Measurements from ENCODE around the gene KRTAP2-1. TPM values are rescaled to one million over a fixed set of nuclear protein-coding genes. Genes with fewer than 3 reads are reported as not detected.

The KRTAP2-1 gene
- total and polyA plus RNA-seq, 2 donors (not counting 1 experiment from before 2014, with no cell fraction given) = not detected

DNA sequence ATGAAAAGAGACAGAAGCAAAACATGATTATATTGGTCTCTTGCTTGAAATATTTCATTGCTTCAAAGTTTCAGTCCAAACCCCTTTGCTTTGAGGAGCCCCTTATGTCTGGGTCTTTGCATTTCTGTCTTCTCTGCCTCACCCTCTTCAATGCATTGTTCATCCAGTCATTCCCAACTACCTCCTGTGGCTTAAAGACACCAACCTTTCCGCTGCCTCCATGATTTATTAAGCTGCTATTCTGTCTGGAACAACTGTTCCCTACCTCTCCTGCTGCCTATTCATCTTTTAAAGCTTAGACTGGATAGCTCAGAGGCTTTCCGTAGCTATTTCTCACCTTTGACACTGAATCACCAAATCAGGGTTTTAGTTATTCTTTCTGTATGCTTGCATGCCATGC is 49.8 kb downstream of the KRTAP2-1 start:
- no peak overlapping the region for H3K4me2 ChIP-seq (ENCODE audit: extremely low read depth, insufficient read depth, low read length)
- H3K36me3 ChIP-seq (ENCODE audit: control insufficient read depth, insufficient read depth, low read length) = no peaks in the 10 kb centered on the region
- no peak overlapping the region for H3K27ac ChIP-seq (ENCODE audit: insufficient read depth, low read length)
- no peak for DNase-seq (ENCODE audit: low read depth in 2 of 2)
- no peak overlapping the region for H2AFZ ChIP-seq (ENCODE audit: low read length)
- no peaks in the 10 kb centered on the region for H3K9me3 ChIP-seq (ENCODE audit: control insufficient read depth, insufficient read depth, low read depth, low read length)
- H3K79me2 ChIP-seq (ENCODE audit: control insufficient read depth, insufficient read depth, low read length) = no peaks in the 10 kb centered on the region
- no peak overlapping the region for H3K4me3 ChIP-seq (replicated peaks in 1 of 4; ENCODE audit: control extremely low read depth in 1 of 4, insufficient read depth in 1 of 4, low read depth in 3 of 4, low read length in 4 of 4)
- no peak for TF ChIP-seq EZH2 (IDR thresholded peaks at IDR 0.05; ENCODE audit: low read length, missing control alignments)
- TF ChIP-seq, protein P1, sequence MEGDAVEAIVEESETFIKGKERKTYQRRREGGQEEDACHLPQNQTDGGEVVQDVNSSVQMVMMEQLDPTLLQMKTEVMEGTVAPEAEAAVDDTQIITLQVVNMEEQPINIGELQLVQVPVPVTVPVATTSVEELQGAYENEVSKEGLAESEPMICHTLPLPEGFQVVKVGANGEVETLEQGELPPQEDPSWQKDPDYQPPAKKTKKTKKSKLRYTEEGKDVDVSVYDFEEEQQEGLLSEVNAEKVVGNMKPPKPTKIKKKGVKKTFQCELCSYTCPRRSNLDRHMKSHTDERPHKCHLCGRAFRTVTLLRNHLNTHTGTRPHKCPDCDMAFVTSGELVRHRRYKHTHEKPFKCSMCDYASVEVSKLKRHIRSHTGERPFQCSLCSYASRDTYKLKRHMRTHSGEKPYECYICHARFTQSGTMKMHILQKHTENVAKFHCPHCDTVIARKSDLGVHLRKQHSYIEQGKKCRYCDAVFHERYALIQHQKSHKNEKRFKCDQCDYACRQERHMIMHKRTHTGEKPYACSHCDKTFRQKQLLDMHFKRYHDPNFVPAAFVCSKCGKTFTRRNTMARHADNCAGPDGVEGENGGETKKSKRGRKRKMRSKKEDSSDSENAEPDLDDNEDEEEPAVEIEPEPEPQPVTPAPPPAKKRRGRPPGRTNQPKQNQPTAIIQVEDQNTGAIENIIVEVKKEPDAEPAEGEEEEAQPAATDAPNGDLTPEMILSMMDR (conservative IDR thresholded peaks at IDR 0.05 in 1 of 2, IDR thresholded peaks at IDR 0.05 in 1 of 2; ENCODE audit: low read depth in 1 of 2, low read length in 2 of 2) = no peak
- H3K4me1 ChIP-seq (ENCODE audit: control insufficient read depth, extremely low read depth, insufficient read depth, low read length) = no peaks in the 10 kb centered on the region
- H3K9ac ChIP-seq (ENCODE audit: insufficient read depth, low read length) = no peak overlapping the region
- H4K20me1 ChIP-seq (ENCODE audit: control insufficient read depth, extremely low read depth, insufficient read depth, low read length) = no peaks in the 10 kb centered on the region
- H3K27me3 ChIP-seq (ENCODE audit: control insufficient read depth, insufficient read depth, low read length) = no peaks in the 10 kb centered on the region

DNA sequence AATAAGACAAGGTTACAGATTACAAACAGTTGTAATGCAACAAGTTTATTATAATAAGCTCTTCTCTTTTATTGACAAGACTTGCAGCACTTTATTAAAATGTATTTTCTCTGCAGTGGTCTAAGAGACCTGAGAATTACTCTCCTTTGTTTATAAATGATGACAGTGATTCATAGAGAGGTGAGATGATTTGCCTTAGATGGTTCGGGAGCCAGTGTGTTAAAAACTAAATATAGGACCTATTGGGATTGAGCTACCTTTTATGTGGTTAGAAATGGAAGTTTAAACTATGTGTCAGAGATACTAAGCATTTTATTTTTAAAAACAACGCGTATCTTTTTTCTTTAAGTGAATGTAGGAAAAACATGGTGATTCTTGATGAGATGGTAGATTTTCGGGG is 50.3 kb downstream of the KRTAP2-1 start:
- H3K4me2 ChIP-seq (ENCODE audit: extremely low read depth, insufficient read depth, low read length) = no peak overlapping the region
- no peaks in the 10 kb centered on the region for H3K9me3 ChIP-seq (ENCODE audit: control insufficient read depth, insufficient read depth, low read depth, low read length)
- TF ChIP-seq, protein P1 (conservative IDR thresholded peaks at IDR 0.05 in 1 of 2, IDR thresholded peaks at IDR 0.05 in 1 of 2; ENCODE audit: low read depth in 1 of 2, low read length in 2 of 2) = no peak
- TF ChIP-seq EZH2 (IDR thresholded peaks at IDR 0.05; ENCODE audit: low read length, missing control alignments) = no peak
- peak in 1 of 2 donors; percentile 47 for DNase-seq (ENCODE audit: low read depth in 2 of 2)
- no peak overlapping the region for H3K9ac ChIP-seq (ENCODE audit: insufficient read depth, low read length)
- no peaks in the 10 kb centered on the region for H3K79me2 ChIP-seq (ENCODE audit: control insufficient read depth, insufficient read depth, low read length)
- H3K27me3 ChIP-seq (ENCODE audit: control insufficient read depth, insufficient read depth, low read length) = no peaks in the 10 kb centered on the region
- H3K4me3 ChIP-seq (replicated peaks in 1 of 4; ENCODE audit: control extremely low read depth in 1 of 4, insufficient read depth in 1 of 4, low read depth in 3 of 4, low read length in 4 of 4) = no peak overlapping the region
- no peak overlapping the region for H3K27ac ChIP-seq (ENCODE audit: insufficient read depth, low read length)
- no peaks in the 10 kb centered on the region for H4K20me1 ChIP-seq (ENCODE audit: control insufficient read depth, extremely low read depth, insufficient read depth, low read length)
- H3K36me3 ChIP-seq (ENCODE audit: control insufficient read depth, insufficient read depth, low read length) = no peaks in the 10 kb centered on the region
- no peak overlapping the region for H2AFZ ChIP-seq (ENCODE audit: low read length)
- H3K4me1 ChIP-seq (ENCODE audit: control insufficient read depth, extremely low read depth, insufficient read depth, low read length) = no peaks in the 10 kb centered on the region

Other genes with a start within 250 kb of the KRTAP2-1 start
Only the 30 nearest of the 37 such genes appear.
- gene KRT12, start 180.1 kb downstream of the KRTAP2-1 start, total RNA-seq = not detected in 2 replicates
- not detected in 2 replicates for gene KRT12, start 180.1 kb downstream of the KRTAP2-1 start, polyA plus RNA-seq
- gene KRT20, start 162.1 kb downstream of the KRTAP2-1 start, total RNA-seq = not detected in 2 replicates
- not detected in 2 replicates for gene KRT20, start 162.1 kb downstream of the KRTAP2-1 start, polyA plus RNA-seq
- not detected in 2 replicates for gene KRT23, start 109.7 kb downstream of the KRTAP2-1 start, total RNA-seq
- gene KRT23, start 109.7 kb downstream of the KRTAP2-1 start, polyA plus RNA-seq = 0.11 and 0.17 TPM in 2 replicates
- 0.26 and 0.33 TPM in 2 replicates for gene KRT39, start 80.4 kb downstream of the KRTAP2-1 start, total RNA-seq
- 0.19 and 0.22 TPM in 2 replicates for gene KRT39, start 80.4 kb downstream of the KRTAP2-1 start, polyA plus RNA-seq
- not detected in 2 replicates for gene KRT40, start 63.0 kb downstream of the KRTAP2-1 start, total RNA-seq
- gene KRT40, start 63.0 kb downstream of the KRTAP2-1 start, polyA plus RNA-seq = 0.03 and 0.05 TPM in 2 replicates
- not detected in 2 replicates for gene KRTAP3-3, start 53.2 kb downstream of the KRTAP2-1 start, total RNA-seq
- not detected in 2 replicates for gene KRTAP3-3, start 53.2 kb downstream of the KRTAP2-1 start, polyA plus RNA-seq
- not detected in 2 replicates for gene KRTAP3-2, start 47.4 kb downstream of the KRTAP2-1 start, total RNA-seq
- not detected in 2 replicates for gene KRTAP3-2, start 47.4 kb downstream of the KRTAP2-1 start, polyA plus RNA-seq
- not detected in 2 replicates for gene KRTAP3-1, start 38.2 kb downstream of the KRTAP2-1 start, total RNA-seq
- not detected in 2 replicates for gene KRTAP3-1, start 38.2 kb downstream of the KRTAP2-1 start, polyA plus RNA-seq
- gene KRTAP1-5, start 20.1 kb downstream of the KRTAP2-1 start, total RNA-seq = 0.17 TPM in 1 of 2 replicates, not detected in the other
- gene KRTAP1-5, start 20.1 kb downstream of the KRTAP2-1 start, polyA plus RNA-seq = 6.2 and 6.3 TPM in 2 replicates
- gene KRTAP1-4, start 17.1 kb downstream of the KRTAP2-1 start, total RNA-seq = not detected in 2 replicates
- gene KRTAP1-4, start 17.1 kb downstream of the KRTAP2-1 start, polyA plus RNA-seq = not detected in 2 replicates
- not detected in 2 replicates for gene KRTAP1-3, start 12.4 kb downstream of the KRTAP2-1 start, total RNA-seq
- gene KRTAP1-3, start 12.4 kb downstream of the KRTAP2-1 start, polyA plus RNA-seq = not detected in 2 replicates
- not detected in 2 replicates for gene KRTAP1-1, start 5.9 kb downstream of the KRTAP2-1 start, total RNA-seq
- 0.25 and 0.64 TPM in 2 replicates for gene KRTAP1-1, start 5.9 kb downstream of the KRTAP2-1 start, polyA plus RNA-seq
- not detected in 2 replicates for gene KRTAP2-2, start 7.9 kb upstream of the KRTAP2-1 start, total RNA-seq
- gene KRTAP2-2, start 7.9 kb upstream of the KRTAP2-1 start, polyA plus RNA-seq = not detected in 2 replicates
- not detected in 2 replicates for gene KRTAP2-3, start 12.8 kb upstream of the KRTAP2-1 start, total RNA-seq
- 0.84 and 2.6 TPM in 2 replicates for gene KRTAP2-3, start 12.8 kb upstream of the KRTAP2-1 start, polyA plus RNA-seq
- gene KRTAP2-4, start 18.6 kb upstream of the KRTAP2-1 start, total RNA-seq = not detected in 2 replicates
- gene KRTAP2-4, start 18.6 kb upstream of the KRTAP2-1 start, polyA plus RNA-seq = not detected in 2 replicates
- not detected in 2 replicates for gene KRTAP4-7, start 36.8 kb upstream of the KRTAP2-1 start, total RNA-seq
- not detected in 2 replicates for gene KRTAP4-7, start 36.8 kb upstream of the KRTAP2-1 start, polyA plus RNA-seq
- gene KRTAP4-8, start 50.8 kb upstream of the KRTAP2-1 start, total RNA-seq = not detected in 2 replicates
- gene KRTAP4-8, start 50.8 kb upstream of the KRTAP2-1 start, polyA plus RNA-seq = not detected in 2 replicates
- not detected in 2 replicates for gene KRTAP4-16, start 54.9 kb upstream of the KRTAP2-1 start, total RNA-seq
- gene KRTAP4-16, start 54.9 kb upstream of the KRTAP2-1 start, polyA plus RNA-seq = not detected in 2 replicates
- gene KRTAP4-9, start 58.1 kb upstream of the KRTAP2-1 start, total RNA-seq = not detected in 2 replicates
- gene KRTAP4-9, start 58.1 kb upstream of the KRTAP2-1 start, polyA plus RNA-seq = not detected in 2 replicates
- not detected in 2 replicates for gene KRTAP4-11, start 71.1 kb upstream of the KRTAP2-1 start, total RNA-seq
- gene KRTAP4-11, start 71.1 kb upstream of the KRTAP2-1 start, polyA plus RNA-seq = not detected in 2 replicates
- not detected in 2 replicates for gene KRTAP4-12, start 76.9 kb upstream of the KRTAP2-1 start, total RNA-seq
- gene KRTAP4-12, start 76.9 kb upstream of the KRTAP2-1 start, polyA plus RNA-seq = 0.23 TPM in 1 of 2 replicates, not detected in the other
- not detected in 2 replicates for gene KRTAP4-6, start 93.2 kb upstream of the KRTAP2-1 start, total RNA-seq
- not detected in 2 replicates for gene KRTAP4-6, start 93.2 kb upstream of the KRTAP2-1 start, polyA plus RNA-seq
- not detected in 2 replicates for gene KRTAP4-5, start 102.5 kb upstream of the KRTAP2-1 start, total RNA-seq
- gene KRTAP4-5, start 102.5 kb upstream of the KRTAP2-1 start, polyA plus RNA-seq = not detected in 2 replicates
- gene KRTAP4-4, start 113.4 kb upstream of the KRTAP2-1 start, total RNA-seq = not detected in 2 replicates
- not detected in 2 replicates for gene KRTAP4-4, start 113.4 kb upstream of the KRTAP2-1 start, polyA plus RNA-seq
- gene KRTAP4-3, start 120.9 kb upstream of the KRTAP2-1 start, total RNA-seq = not detected in 2 replicates
- not detected in 2 replicates for gene KRTAP4-3, start 120.9 kb upstream of the KRTAP2-1 start, polyA plus RNA-seq
- not detected in 2 replicates for gene KRTAP4-2, start 130.9 kb upstream of the KRTAP2-1 start, total RNA-seq
- not detected in 2 replicates for gene KRTAP4-2, start 130.9 kb upstream of the KRTAP2-1 start, polyA plus RNA-seq
- not detected in 2 replicates for gene KRTAP4-1, start 137.6 kb upstream of the KRTAP2-1 start, total RNA-seq
- not detected in 2 replicates for gene KRTAP4-1, start 137.6 kb upstream of the KRTAP2-1 start, polyA plus RNA-seq
- not detected in 2 replicates for gene KRTAP9-1, start 142.6 kb upstream of the KRTAP2-1 start, total RNA-seq
- not detected in 2 replicates for gene KRTAP9-1, start 142.6 kb upstream of the KRTAP2-1 start, polyA plus RNA-seq
- gene KRTAP9-2, start 179.3 kb upstream of the KRTAP2-1 start, total RNA-seq = not detected in 2 replicates
- not detected in 2 replicates for gene KRTAP9-2, start 179.3 kb upstream of the KRTAP2-1 start, polyA plus RNA-seq
- not detected in 2 replicates for gene KRTAP9-3, start 185.1 kb upstream of the KRTAP2-1 start, total RNA-seq
- gene KRTAP9-3, start 185.1 kb upstream of the KRTAP2-1 start, polyA plus RNA-seq = not detected in 2 replicates